ENCODE data around the gene FBXO9. TPM values are rescaled to one million over a fixed set of nuclear protein-coding genes. Genes with fewer than 3 reads are reported as not detected.
"Not testable (repeated sequence)": the region's sequence is repeated elsewhere in the genome, so short reads cannot be mapped to it uniquely, and the experiment has no call there.

The FBXO9 gene
- total RNA-seq, 5 donors from 2014 or later (not counting 1 experiment from before 2014, with no cell fraction given): 78.3 to 106 (median 100) TPM

DNA sequence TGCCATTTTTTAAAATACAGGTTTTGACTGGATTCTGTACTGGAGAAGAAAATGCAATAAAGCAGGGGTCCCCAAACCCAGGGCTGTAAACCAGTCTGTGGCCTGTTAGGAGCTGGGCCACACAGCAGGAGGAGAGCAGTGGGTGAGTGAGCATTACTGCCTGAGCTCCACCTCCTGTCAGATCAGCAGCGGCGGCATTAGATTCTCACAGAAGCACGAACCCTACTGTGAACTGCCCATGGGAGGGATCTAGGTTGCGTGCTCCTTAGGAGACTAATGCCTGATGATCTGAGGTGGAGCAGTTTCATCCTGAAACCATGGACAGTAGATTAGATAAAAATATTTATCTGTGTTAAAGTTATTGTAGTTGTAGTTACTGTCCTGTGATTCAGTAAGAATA lies 21.1 kb upstream of the FBXO9 start:
- Mint-ChIP-seq H3K4me3 (no peak overlapping the region), H3K27ac (no peak overlapping the region), H3K4me1 (peaks cover 19 to 35% (median 22%) of the 10 kb centered on the region in 3 donors), H3K27me3 (no peaks in the 10 kb centered on the region), H3K36me3 (peaks cover 27% of the 10 kb centered on the region), H3K9me3 (no peaks in the 10 kb centered on the region)
- Histone ChIP-seq H3K27me3 (replicated peaks in 1 of 2; ENCODE audit: control insufficient read depth in 2 of 2, extremely low read depth in 1 of 2, insufficient read depth in 2 of 2, low read length in 1 of 2) (no peaks in the 10 kb centered on the region), H3K36me3 (ENCODE audit: control insufficient read depth in 2 of 2, extremely low read depth in 1 of 2, insufficient read depth in 1 of 2, low read length in 1 of 2) (peaks cover 2 to 21% of the 10 kb centered on the region in 2 donors), H3K27ac (ENCODE audit: low read length) (no peak overlapping the region), H3K4me1 (ENCODE audit: control insufficient read depth in 1 of 2, extremely low read depth in 1 of 2, insufficient read depth in 2 of 2, low read length in 2 of 2) (peaks cover 7 to 10% of the 10 kb centered on the region in 2 experiments), H3K4me3 (ENCODE audit: control insufficient read depth in 1 of 2, extremely low read depth in 1 of 2, low read length in 1 of 2) (no peak overlapping the region), H3K9me3 (no peaks in the 10 kb centered on the region)
- no peak for DNase-seq
- CTCF ChIA-PET: interaction anchor here (0.7 kb wide), 2 partner anchors 58 to 520 kb away, joined by 3 read pairs; no protein-coding TSS in a partner anchor
- WGBS (ENCODE audit: insufficient coverage): 93% methylated on average over 4 of the region's 4 CpGs
- ATAC-seq (replicated peaks in 1 of 4): no peak
- POLR2A ChIA-PET: no interaction called here

DNA sequence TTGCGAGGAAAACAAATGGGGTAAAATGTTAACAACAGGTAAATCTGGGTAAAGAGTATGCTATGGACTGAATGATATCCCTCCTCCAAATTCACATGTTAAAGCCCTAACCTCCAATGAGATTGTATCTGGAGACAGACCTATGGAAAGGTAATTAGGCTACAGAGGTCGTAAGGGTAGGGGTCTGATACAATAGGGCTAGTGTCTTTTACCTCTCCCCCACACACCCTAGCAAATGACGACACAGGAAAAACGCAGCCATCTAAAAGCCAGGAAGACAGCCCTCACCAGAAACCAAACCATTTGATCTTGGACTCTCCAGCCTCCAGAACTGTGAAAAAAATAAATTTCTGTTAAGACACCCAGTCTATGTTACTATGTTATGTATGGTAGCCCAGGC lies 20.6 kb upstream of the FBXO9 start:
- H3K36me3 ChIP-seq (ENCODE audit: control insufficient read depth in 2 of 2, extremely low read depth in 1 of 2, insufficient read depth in 1 of 2, low read length in 1 of 2): peaks cover 2 to 16% of the 10 kb centered on the region in 2 donors
- no peaks in the 10 kb centered on the region for H3K27me3 ChIP-seq (replicated peaks in 1 of 2; ENCODE audit: control insufficient read depth in 2 of 2, extremely low read depth in 1 of 2, insufficient read depth in 2 of 2, low read length in 1 of 2)
- no peak overlapping the region for H3K27ac ChIP-seq (ENCODE audit: low read length)
- no CpG with 5 or more reads among the region's 4 CpGs for WGBS (ENCODE audit: insufficient coverage)
- no peak for DNase-seq
- ChIA-PET POLR2A (no interaction called here), CTCF (no interaction called here)
- Mint-ChIP-seq H3K4me1 (peaks cover 24 to 35% (median 27%) of the 10 kb centered on the region in 3 donors), H3K36me3 (peaks cover 22% of the 10 kb centered on the region), H3K4me3 (no peak overlapping the region), H3K27me3 (no peaks in the 10 kb centered on the region), H3K27ac (no peak overlapping the region), H3K9me3 (no peaks in the 10 kb centered on the region)
- no peak for ATAC-seq (replicated peaks in 1 of 4)
- H3K9me3 ChIP-seq: no peaks in the 10 kb centered on the region
- no peak overlapping the region for H3K4me3 ChIP-seq (ENCODE audit: control insufficient read depth in 1 of 2, extremely low read depth in 1 of 2, low read length in 1 of 2)
- peaks cover 7 to 10% of the 10 kb centered on the region in 2 experiments for H3K4me1 ChIP-seq (ENCODE audit: control insufficient read depth in 1 of 2, extremely low read depth in 1 of 2, insufficient read depth in 2 of 2, low read length in 2 of 2)

DNA sequence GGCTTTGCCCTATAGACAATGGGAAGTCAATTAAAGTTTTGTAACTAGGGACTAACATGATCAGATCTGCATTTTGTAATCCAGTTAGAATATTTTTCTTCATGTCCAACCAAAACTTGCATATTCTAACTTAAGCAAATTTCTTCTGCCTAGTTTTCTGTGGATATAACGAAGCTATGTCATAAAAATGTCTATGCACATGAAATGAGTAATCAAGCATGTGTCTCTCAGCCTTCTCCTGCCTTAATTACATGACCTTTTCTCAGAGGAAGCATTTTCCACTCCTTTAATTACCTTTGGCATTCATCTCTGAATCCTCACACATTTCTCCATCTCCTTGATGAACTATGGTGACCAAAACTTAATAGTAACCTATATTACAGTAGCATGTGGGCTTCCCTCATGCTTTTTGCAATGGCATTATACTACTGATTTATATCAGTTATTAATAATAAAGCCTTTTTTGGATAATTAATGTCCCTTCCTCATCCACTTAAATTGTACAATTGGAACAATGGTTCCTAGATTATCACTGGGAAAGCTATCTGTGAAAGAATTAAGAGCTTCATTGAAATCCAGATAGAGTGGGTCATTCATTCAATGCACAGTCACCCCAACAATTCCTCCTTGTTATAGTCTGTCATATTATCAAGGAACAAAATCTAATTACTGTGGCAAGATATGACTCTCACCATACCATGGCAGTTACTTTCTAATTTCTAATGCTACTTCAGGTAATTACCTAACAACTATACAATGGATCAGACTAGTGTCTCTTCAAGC lies 19.1 kb upstream of the FBXO9 start:
- H3K27me3 ChIP-seq (replicated peaks in 1 of 2; ENCODE audit: control insufficient read depth in 2 of 2, extremely low read depth in 1 of 2, insufficient read depth in 2 of 2, low read length in 1 of 2): no peaks in the 10 kb centered on the region
- no peak overlapping the region for H3K4me3 ChIP-seq (ENCODE audit: control insufficient read depth in 1 of 2, extremely low read depth in 1 of 2, low read length in 1 of 2)
- CTCF ChIA-PET: interaction anchor here in 1 of 2 donors (0.6 kb wide), 1 partner anchor 680 kb away, joined by 4 read pairs; no protein-coding TSS in a partner anchor
- H3K4me1 ChIP-seq (ENCODE audit: control insufficient read depth in 1 of 2, extremely low read depth in 1 of 2, insufficient read depth in 2 of 2, low read length in 2 of 2): peaks cover 7 to 10% of the 10 kb centered on the region in 2 experiments
- no peaks in the 10 kb centered on the region for H3K27me3 Mint-ChIP-seq
- no peak overlapping the region for H3K27ac Mint-ChIP-seq
- H3K4me3 Mint-ChIP-seq: no peak overlapping the region
- no CpG with 5 or more reads among the region's 1 CpG for WGBS (ENCODE audit: insufficient coverage)
- H3K4me1 Mint-ChIP-seq: peaks cover 27 to 35% (median 28%) of the 10 kb centered on the region in 3 donors
- H3K36me3 ChIP-seq (ENCODE audit: control insufficient read depth in 2 of 2, extremely low read depth in 1 of 2, insufficient read depth in 1 of 2, low read length in 1 of 2): peaks cover 0 to 1% of the 10 kb centered on the region in 2 donors
- DNase-seq: no peak
- no peaks in the 10 kb centered on the region for H3K9me3 Mint-ChIP-seq
- POLR2A ChIA-PET: interaction anchor here in 1 of 2 donors (0.6 kb wide), 1 partner anchor 999 kb away, joined by 6 read pairs; no protein-coding TSS in a partner anchor
- no peaks in the 10 kb centered on the region for H3K9me3 ChIP-seq
- H3K27ac ChIP-seq (ENCODE audit: low read length): no peak overlapping the region
- H3K36me3 Mint-ChIP-seq: peaks cover 7% of the 10 kb centered on the region
- no peak for ATAC-seq (replicated peaks in 1 of 4)

DNA sequence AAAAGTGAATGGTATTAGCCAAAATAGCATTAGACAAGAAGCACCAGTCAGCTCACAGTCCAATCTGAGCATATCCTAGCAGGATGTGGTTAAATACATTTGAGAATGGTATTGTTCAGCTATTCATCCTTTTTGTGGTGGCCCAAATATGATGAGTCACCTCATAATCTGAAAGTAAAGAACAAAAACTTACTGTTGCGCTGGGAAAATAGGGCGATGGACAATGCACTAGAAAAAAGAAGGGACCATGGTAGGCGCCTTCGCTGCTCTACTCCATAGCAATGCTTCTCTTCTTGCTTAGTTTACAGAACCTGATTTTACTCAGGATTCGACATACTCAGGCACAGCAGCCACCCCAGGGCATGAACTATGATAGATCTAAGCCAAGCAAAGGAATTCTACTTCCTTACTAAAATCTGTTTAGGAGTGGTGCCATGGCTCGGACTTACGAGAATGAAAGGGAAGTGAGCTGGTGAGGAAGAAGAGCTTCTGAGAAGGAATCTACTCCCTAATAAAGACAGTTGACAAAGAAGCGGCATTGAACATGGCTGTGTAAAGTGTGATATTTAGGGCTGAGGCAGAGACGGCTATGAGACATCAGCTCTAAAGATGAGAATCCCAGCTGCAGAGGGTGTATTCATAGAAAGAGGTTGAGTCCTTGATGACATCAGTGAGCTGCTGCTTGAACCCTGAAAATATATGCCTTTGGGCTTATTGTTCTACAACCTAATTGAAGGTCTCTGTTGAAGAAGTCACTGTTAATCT lies 16.6 kb upstream of the FBXO9 start:
- Mint-ChIP-seq H3K9me3 (peaks cover 0 to 4% (median 0%) of the 10 kb centered on the region in 3 donors), H3K4me3 (peak overlapping the region; percentile 53 to 69 (median 61)), H3K27me3 (no peaks in the 10 kb centered on the region), H3K36me3 (peaks cover 11% of the 10 kb centered on the region), H3K27ac (peak overlapping the region; percentile 58 to 59), H3K4me1 (peaks cover 29 to 41% (median 29%) of the 10 kb centered on the region in 3 donors)
- H3K9me3 ChIP-seq: no peaks in the 10 kb centered on the region
- ATAC-seq (replicated peaks in 1 of 4): peak; percentile 64 to 96 (median 79)
- DNase-seq: peak in 1 of 35 experiments; percentile 45
- H3K27ac ChIP-seq (ENCODE audit: low read length): no peak overlapping the region
- H3K27me3 ChIP-seq (replicated peaks in 1 of 2; ENCODE audit: control insufficient read depth in 2 of 2, extremely low read depth in 1 of 2, insufficient read depth in 2 of 2, low read length in 1 of 2): no peaks in the 10 kb centered on the region
- WGBS (ENCODE audit: insufficient coverage): no CpG with 5 or more reads among the region's 9 CpGs
- ChIA-PET CTCF (interaction anchor here (0.5 to 0.9 kb wide), 6 partner anchors 15 to 641 kb away, joined by 3 to 10 read pairs (median 4); no protein-coding TSS in a partner anchor), POLR2A (interaction anchor here in 1 of 2 donors (0.6 kb wide), 1 partner anchor 58 kb away, joined by 3 read pairs; no protein-coding TSS in a partner anchor)
- H3K4me1 ChIP-seq (ENCODE audit: control insufficient read depth in 1 of 2, extremely low read depth in 1 of 2, insufficient read depth in 2 of 2, low read length in 2 of 2): peaks cover 7 to 10% of the 10 kb centered on the region in 2 experiments
- peak overlapping the region in 1 of 2 donors; percentile 27 for H3K4me3 ChIP-seq (ENCODE audit: control insufficient read depth in 1 of 2, extremely low read depth in 1 of 2, low read length in 1 of 2)
- H3K36me3 ChIP-seq (ENCODE audit: control insufficient read depth in 2 of 2, extremely low read depth in 1 of 2, insufficient read depth in 1 of 2, low read length in 1 of 2): peaks cover 2 to 4% of the 10 kb centered on the region in 2 donors

DNA sequence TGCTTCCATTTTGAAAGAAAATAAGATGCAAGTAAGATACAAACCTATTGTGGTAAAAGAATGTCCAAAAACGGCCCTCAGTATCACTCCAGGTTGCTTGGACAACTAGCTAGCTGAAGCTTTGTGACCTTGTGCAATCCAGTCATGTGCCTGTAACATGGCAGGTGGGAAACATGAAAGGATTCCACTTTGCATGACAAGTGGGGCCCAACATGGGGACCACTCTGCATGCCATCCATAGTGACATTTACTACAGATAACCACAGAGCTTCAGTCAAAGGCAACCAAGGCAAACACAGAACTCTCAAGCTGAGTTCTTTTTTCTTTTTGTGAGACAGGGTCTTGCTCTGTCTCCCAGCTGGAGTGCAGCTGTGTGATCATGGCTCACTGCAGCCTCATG lies 15.8 kb upstream of the FBXO9 start:
- Mint-ChIP-seq H3K4me3 (no peak overlapping the region), H3K36me3 (peaks cover 18% of the 10 kb centered on the region), H3K4me1 (peaks cover 30 to 35% (median 33%) of the 10 kb centered on the region in 3 donors), H3K27ac (no peak overlapping the region), H3K9me3 (peaks cover 0 to 4% (median 0%) of the 10 kb centered on the region in 3 donors), H3K27me3 (no peaks in the 10 kb centered on the region)
- WGBS (ENCODE audit: insufficient coverage): 83% methylated on average over 1 of the region's 1 CpG
- H3K4me3 ChIP-seq (ENCODE audit: control insufficient read depth in 1 of 2, extremely low read depth in 1 of 2, low read length in 1 of 2): no peak overlapping the region
- peaks cover 7 to 10% of the 10 kb centered on the region in 2 experiments for H3K4me1 ChIP-seq (ENCODE audit: control insufficient read depth in 1 of 2, extremely low read depth in 1 of 2, insufficient read depth in 2 of 2, low read length in 2 of 2)
- H3K27ac ChIP-seq (ENCODE audit: low read length): no peak overlapping the region
- DNase-seq (no peak), ATAC-seq (replicated peaks in 1 of 4) (no peak)
- CTCF ChIA-PET: interaction anchor here in 1 of 2 donors (0.9 kb wide), 1 partner anchor 52 kb away, joined by 4 read pairs; no protein-coding TSS in a partner anchor
- no peaks in the 10 kb centered on the region for H3K27me3 ChIP-seq (replicated peaks in 1 of 2; ENCODE audit: control insufficient read depth in 2 of 2, extremely low read depth in 1 of 2, insufficient read depth in 2 of 2, low read length in 1 of 2)
- H3K36me3 ChIP-seq (ENCODE audit: control insufficient read depth in 2 of 2, extremely low read depth in 1 of 2, insufficient read depth in 1 of 2, low read length in 1 of 2): peaks cover 2 to 4% of the 10 kb centered on the region in 2 donors
- no peaks in the 10 kb centered on the region for H3K9me3 ChIP-seq
- POLR2A ChIA-PET: no interaction called here

DNA sequence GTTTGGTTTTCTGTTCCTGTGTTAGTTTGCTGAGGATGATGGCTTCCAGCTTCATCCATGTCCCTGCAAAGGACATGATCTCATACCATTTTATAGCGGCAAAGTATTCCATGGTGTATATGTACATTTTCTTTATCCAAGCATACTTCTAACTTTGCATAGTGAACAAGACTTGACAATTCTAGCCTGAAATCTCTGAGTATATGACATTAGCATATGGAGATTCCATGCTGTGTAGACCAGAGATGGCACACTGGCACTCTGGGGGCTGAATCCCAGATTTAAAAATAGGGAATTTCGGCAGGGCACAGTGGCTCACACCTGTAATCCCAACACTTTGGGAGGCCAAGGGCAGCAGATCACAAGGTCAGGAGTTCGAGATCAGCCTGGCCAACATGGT lies 13.1 kb upstream of the FBXO9 start:
- POLR2A ChIA-PET; H3K27ac ChIP-seq (ENCODE audit: low read length); H3K27ac Mint-ChIP-seq; H3K27me3 Mint-ChIP-seq; H3K36me3 ChIP-seq (ENCODE audit: control insufficient read depth in 2 of 2, extremely low read depth in 1 of 2, insufficient read depth in 1 of 2, low read length in 1 of 2); H3K9me3 ChIP-seq; H3K27me3 ChIP-seq (replicated peaks in 1 of 2; ENCODE audit: control insufficient read depth in 2 of 2, extremely low read depth in 1 of 2, insufficient read depth in 2 of 2, low read length in 1 of 2); ATAC-seq (replicated peaks in 1 of 4); H3K4me3 Mint-ChIP-seq; DNase-seq; H3K4me3 ChIP-seq (ENCODE audit: control insufficient read depth in 1 of 2, extremely low read depth in 1 of 2, low read length in 1 of 2); H3K9me3 Mint-ChIP-seq: not testable (repeated sequence)
- Mint-ChIP-seq H3K4me1 (peaks cover 40 to 45% (median 45%) of the 10 kb centered on the region in 3 donors), H3K36me3 (peaks cover 22% of the 10 kb centered on the region)
- H3K4me1 ChIP-seq (ENCODE audit: control insufficient read depth in 1 of 2, extremely low read depth in 1 of 2, insufficient read depth in 2 of 2, low read length in 2 of 2): peaks cover 8 to 10% of the 10 kb centered on the region in 2 experiments
- WGBS (ENCODE audit: insufficient coverage): 100% methylated on average over 1 of the region's 3 CpGs
- CTCF ChIA-PET: interaction anchor here in 1 of 2 donors (0.7 kb wide), 2 partner anchors 68 to 1002 kb away, joined by 3 read pairs; no protein-coding TSS in a partner anchor

Data from T-cell (primary cell).